PC-9 (cell line): Measurements from ENCODE around the gene NAALADL1.

Source experiments
- CTCF ChIP-seq: fragments of 200-600 bp; sonication (generic); conservative IDR thresholded peaks from 2 replicates; pipeline ENCODE4 v1.6.1; 2017; ENCODE audit warnings: mixed run types, antibody characterized with exemption, mild to moderate bottlenecking, moderate library complexity
- EZH2 ChIP-seq: fragments of 200-600 bp; sonication (generic); IDR thresholded peaks from 2 replicates; pipeline ENCODE4 v1.8.0; 2017; ENCODE audit warnings: antibody characterized with exemption, low read depth

GRCh38 chr11:65008873-65009272, 49.5 kb downstream of the NAALADL1 start:
- TF ChIP-seq CTCF = no peak
- TF ChIP-seq EZH2 = no peak
